Testis (tissue), 2 donors: ENCODE data around the gene DYNLT5.

Experiments
- POLR2A ChIP-seq: fragments of 450-650 bp; IDR thresholded peaks from one replicate; pipeline ENCODE4 v1.6.1; 2017; ENCODE audit warnings: antibody characterized with exemption, mild to moderate bottlenecking, moderate library complexity
- TF ChIP-seq, protein P1 (sequence below), 3 experiments: fragments of 450-650 bp in 2 of 3; fragments of 200-600 bp in 1 of 3; sonication (generic) in 1 of 3; IDR thresholded peaks; one replicate each; pipeline ENCODE4 v1.5.1; 2016 to 2019; ENCODE audit warnings: antibody characterized with exemption in 3 of 3, mild to moderate bottlenecking in 2 of 3, moderate library complexity in 1 of 3

GRCh38 chr1:66779475-66780078 lies 27.3 kb downstream of the DYNLT5 start:
- TF ChIP-seq, protein P1, sequence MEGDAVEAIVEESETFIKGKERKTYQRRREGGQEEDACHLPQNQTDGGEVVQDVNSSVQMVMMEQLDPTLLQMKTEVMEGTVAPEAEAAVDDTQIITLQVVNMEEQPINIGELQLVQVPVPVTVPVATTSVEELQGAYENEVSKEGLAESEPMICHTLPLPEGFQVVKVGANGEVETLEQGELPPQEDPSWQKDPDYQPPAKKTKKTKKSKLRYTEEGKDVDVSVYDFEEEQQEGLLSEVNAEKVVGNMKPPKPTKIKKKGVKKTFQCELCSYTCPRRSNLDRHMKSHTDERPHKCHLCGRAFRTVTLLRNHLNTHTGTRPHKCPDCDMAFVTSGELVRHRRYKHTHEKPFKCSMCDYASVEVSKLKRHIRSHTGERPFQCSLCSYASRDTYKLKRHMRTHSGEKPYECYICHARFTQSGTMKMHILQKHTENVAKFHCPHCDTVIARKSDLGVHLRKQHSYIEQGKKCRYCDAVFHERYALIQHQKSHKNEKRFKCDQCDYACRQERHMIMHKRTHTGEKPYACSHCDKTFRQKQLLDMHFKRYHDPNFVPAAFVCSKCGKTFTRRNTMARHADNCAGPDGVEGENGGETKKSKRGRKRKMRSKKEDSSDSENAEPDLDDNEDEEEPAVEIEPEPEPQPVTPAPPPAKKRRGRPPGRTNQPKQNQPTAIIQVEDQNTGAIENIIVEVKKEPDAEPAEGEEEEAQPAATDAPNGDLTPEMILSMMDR (IDR thresholded peaks at IDR 0.05) = no peak
- TF ChIP-seq POLR2A = no peak
